Nephron (organoid): ENCODE results near the gene MS4A5.

Experiments
- H3K27ac Mint-ChIP-seq, 3 experiments: 2 replicates each; pipeline ENCODE4 v1.8.0; 2020; ENCODE audit warnings: mixed read lengths in 3 of 3, mild to moderate bottlenecking in 2 of 3, moderate library complexity in 1 of 3
- H3K27me3 Mint-ChIP-seq: 2 replicates; pipeline ENCODE4 v1.8.0; 2021; ENCODE audit warnings: low read depth, mild to moderate bottlenecking, moderate library complexity, mixed read lengths
- H3K36me3 Mint-ChIP-seq: 2 replicates; pipeline ENCODE4 v1.8.0; 2020; ENCODE audit warnings: low read depth, mixed read lengths
- H3K4me1 Mint-ChIP-seq: 2 replicates; pipeline ENCODE4 v1.8.0; 2020; ENCODE audit warnings: mixed read lengths
- H3K4me3 Mint-ChIP-seq, 3 experiments: 2 replicates each; pipeline ENCODE4 v1.8.0; 2020; ENCODE audit warnings: mild to moderate bottlenecking in 3 of 3, mixed read lengths in 3 of 3, moderate library complexity in 2 of 3
- H3K9me3 Mint-ChIP-seq: 2 replicates; pipeline ENCODE4 v1.8.0; 2020; ENCODE audit warnings: mixed read lengths
- TF ChIP-seq, protein P1 (sequence below), 3 experiments: fragments of 200-600 bp; sonication (generic); IDR thresholded peaks; one replicate each; pipeline ENCODE4 v1.5.0; 2021; ENCODE audit warnings: antibody characterized with exemption in 3 of 3; ENCODE audit not compliant: unreplicated experiment in 3 of 3

MS4A5 gene

DNA sequence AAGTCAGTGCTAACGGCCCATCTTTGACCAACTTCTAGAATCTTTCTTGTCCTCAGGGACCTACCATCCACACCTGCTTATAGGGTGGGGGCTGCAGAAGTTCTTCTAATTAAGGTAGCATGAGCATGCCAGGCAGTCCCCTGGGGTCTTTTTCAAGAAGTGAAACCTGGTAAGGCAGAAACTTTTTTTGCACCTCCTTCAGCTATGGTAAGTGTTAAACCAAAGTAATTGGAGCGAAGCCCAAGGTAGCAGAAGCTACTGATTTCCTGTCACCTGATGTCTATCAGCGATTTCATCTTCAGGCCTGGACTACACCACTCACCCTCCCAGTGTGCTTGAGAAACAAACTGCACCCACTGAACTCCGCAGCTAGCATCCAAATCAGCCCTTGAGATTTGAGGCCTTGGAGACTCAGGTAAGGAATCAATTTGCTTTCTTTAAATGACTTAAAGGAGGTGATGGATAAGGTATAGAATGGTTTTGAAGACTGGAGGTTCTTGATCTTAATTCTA, 26.2 kb downstream of the MS4A5 start, which contains the start of gene MS4A1:
Gene MS4A1 (plus strand): TSS at position 317 of the 512 bp plus-strand sequence. CDS start 6,528 bp downstream, outside the sequence.
- Mint-ChIP-seq H3K4me1 (no peaks in the 10 kb centered on the region), H3K27me3 (peaks cover 12% of the 10 kb centered on the region), H3K4me3 (no peak within 1 kb of the TSS), H3K36me3 (no peaks in the 10 kb centered on the region), H3K9me3 (peaks cover under 1% of the 10 kb centered on the region), H3K27ac (no peak within 1 kb of the TSS)
- TF ChIP-seq, protein P1, sequence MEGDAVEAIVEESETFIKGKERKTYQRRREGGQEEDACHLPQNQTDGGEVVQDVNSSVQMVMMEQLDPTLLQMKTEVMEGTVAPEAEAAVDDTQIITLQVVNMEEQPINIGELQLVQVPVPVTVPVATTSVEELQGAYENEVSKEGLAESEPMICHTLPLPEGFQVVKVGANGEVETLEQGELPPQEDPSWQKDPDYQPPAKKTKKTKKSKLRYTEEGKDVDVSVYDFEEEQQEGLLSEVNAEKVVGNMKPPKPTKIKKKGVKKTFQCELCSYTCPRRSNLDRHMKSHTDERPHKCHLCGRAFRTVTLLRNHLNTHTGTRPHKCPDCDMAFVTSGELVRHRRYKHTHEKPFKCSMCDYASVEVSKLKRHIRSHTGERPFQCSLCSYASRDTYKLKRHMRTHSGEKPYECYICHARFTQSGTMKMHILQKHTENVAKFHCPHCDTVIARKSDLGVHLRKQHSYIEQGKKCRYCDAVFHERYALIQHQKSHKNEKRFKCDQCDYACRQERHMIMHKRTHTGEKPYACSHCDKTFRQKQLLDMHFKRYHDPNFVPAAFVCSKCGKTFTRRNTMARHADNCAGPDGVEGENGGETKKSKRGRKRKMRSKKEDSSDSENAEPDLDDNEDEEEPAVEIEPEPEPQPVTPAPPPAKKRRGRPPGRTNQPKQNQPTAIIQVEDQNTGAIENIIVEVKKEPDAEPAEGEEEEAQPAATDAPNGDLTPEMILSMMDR (IDR thresholded peaks at IDR 0.05; ENCODE audit: unreplicated experiment in 3 of 3) = no peak

DNA sequence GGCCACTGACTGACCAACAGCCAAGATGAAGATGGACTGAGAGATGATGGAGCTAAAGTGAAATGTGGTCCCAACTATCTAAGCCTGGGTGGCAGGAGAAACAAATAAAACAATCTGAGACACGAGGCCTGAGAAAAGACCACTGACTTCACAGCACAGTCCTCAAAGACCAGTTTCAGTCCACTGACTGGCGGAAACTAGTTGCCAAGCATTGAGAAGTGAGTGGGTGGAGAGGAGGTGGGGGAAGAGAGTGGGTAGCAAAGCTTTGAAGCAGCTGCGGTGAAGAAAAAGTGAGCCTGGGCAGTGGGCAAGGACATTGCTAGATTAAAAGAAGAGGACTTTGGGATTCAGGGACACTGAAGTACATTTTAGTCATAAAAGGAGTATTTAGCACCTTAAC, 28.2 kb downstream of the MS4A5 start:
- Mint-ChIP-seq H3K36me3 (no peaks in the 10 kb centered on the region), H3K4me3 (no peak overlapping the region)
- TF ChIP-seq, protein P1 (IDR thresholded peaks at IDR 0.05; ENCODE audit: unreplicated experiment in 3 of 3) = no peak

DNA sequence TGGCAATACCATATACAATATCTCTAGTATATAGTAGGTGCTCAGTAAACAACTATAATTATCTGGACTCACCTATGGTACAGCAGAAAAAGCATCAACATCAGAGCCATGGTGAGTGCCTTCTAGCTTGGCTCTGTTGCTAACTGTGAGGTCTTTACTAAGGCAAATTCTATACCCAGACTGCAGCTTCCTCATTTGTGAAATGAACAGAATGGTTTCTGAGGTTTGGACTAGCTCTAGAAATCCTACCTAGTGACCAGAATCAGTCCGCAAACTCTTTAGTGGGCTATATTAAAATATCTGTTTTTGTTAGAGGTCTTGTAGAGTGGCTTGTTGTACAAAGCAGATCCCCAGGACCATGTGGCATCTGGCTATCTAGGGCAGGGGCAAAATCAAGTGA, 30.0 kb downstream of the MS4A5 start:
- TF ChIP-seq, protein P1 (IDR thresholded peaks at IDR 0.05; ENCODE audit: unreplicated experiment in 3 of 3) = no peak

More for the DNA sequence above, 28.2 kb downstream of the MS4A5 start:
- Mint-ChIP-seq H3K27ac (no peak overlapping the region), H3K27me3 (peaks cover 12% of the 10 kb centered on the region), H3K4me1 (no peaks in the 10 kb centered on the region), H3K9me3 (no peaks in the 10 kb centered on the region)

DNA sequence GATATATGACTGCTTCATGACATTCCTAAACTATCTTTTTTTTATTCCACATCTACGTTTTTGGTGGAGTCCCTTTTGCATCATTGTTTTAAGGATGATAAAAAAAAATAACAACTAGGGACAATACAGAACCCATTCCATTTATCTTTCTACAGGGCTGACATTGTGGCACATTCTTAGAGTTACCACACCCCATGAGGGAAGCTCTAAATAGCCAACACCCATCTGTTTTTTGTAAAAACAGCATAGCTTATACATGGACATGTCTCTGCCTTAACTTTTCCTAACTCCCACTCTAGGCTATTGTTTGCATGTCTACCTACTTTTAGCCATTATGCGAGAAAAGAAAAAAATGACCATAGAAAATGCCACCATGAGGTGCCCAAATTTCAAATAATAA, 39.5 kb downstream of the MS4A5 start:
- H3K27ac Mint-ChIP-seq = no peak overlapping the region
- TF ChIP-seq, protein P1 (IDR thresholded peaks at IDR 0.05; ENCODE audit: unreplicated experiment in 3 of 3) = no peak
- no peak overlapping the region for H3K4me3 Mint-ChIP-seq
- H3K36me3 Mint-ChIP-seq = no peaks in the 10 kb centered on the region
- no peaks in the 10 kb centered on the region for H3K4me1 Mint-ChIP-seq
- no peaks in the 10 kb centered on the region for H3K9me3 Mint-ChIP-seq
- H3K27me3 Mint-ChIP-seq = peaks cover 4% of the 10 kb centered on the region

More for the DNA sequence above, 30.0 kb downstream of the MS4A5 start:
- Mint-ChIP-seq H3K27ac (no peak overlapping the region), H3K9me3 (no peaks in the 10 kb centered on the region), H3K36me3 (no peaks in the 10 kb centered on the region), H3K27me3 (peaks cover 7% of the 10 kb centered on the region), H3K4me3 (no peak overlapping the region), H3K4me1 (no peaks in the 10 kb centered on the region)

DNA sequence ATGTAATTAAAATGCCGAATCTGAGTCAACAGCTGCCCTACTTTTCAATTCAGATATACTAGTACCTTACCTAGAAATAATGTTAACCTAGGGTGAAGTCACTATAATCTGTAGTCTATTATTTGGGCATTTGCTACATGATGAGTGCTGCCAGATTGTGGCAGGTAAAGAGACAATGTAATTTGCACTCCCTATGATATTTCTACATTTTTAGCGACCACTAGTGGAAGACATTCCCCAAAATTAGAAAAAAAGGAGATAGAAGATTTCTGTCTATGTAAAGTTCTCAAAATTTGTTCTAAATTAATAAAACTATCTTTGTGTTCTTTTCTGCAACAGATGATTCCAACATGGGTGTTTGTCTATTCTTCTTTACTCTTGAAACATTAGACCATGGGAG, 40.4 kb downstream of the MS4A5 start:
- H3K4me3 Mint-ChIP-seq = no peak overlapping the region
- H3K27me3 Mint-ChIP-seq = peaks cover 4% of the 10 kb centered on the region
- H3K4me1 Mint-ChIP-seq = no peaks in the 10 kb centered on the region
- H3K27ac Mint-ChIP-seq = no peak overlapping the region
- TF ChIP-seq, protein P1 (IDR thresholded peaks at IDR 0.05; ENCODE audit: unreplicated experiment in 3 of 3) = no peak
- H3K9me3 Mint-ChIP-seq = no peaks in the 10 kb centered on the region
- H3K36me3 Mint-ChIP-seq = no peaks in the 10 kb centered on the region

DNA sequence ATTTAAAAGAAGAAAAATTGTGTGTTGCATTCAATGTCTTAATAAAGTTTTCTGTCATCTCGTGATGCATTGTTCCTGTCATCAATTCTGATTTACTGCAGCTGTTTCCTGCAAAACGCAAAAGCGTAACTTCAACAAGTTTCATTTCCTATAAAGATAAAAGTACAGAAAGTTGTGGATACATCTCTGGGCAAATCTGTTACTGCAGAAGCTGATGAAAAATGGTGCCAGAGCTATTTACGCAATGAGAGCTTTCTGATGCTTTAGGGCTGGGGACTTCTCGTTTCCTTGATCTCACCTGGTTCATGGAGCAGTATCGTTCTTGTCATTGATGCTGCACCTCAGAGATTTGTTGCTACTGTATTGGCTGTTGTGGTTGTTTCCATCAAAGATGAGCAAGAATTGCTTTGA, 47.7 kb downstream of the MS4A5 start:
- Mint-ChIP-seq H3K4me1 (no peaks in the 10 kb centered on the region), H3K4me3 (no peak overlapping the region), H3K36me3 (no peaks in the 10 kb centered on the region), H3K9me3 (peaks cover 4% of the 10 kb centered on the region), H3K27ac (no peak overlapping the region), H3K27me3 (peaks cover 4% of the 10 kb centered on the region)
- TF ChIP-seq, protein P1 (IDR thresholded peaks at IDR 0.05; ENCODE audit: unreplicated experiment in 3 of 3) = no peak
